Measurements from ENCODE around the gene RABGAP1L.

DNA sequence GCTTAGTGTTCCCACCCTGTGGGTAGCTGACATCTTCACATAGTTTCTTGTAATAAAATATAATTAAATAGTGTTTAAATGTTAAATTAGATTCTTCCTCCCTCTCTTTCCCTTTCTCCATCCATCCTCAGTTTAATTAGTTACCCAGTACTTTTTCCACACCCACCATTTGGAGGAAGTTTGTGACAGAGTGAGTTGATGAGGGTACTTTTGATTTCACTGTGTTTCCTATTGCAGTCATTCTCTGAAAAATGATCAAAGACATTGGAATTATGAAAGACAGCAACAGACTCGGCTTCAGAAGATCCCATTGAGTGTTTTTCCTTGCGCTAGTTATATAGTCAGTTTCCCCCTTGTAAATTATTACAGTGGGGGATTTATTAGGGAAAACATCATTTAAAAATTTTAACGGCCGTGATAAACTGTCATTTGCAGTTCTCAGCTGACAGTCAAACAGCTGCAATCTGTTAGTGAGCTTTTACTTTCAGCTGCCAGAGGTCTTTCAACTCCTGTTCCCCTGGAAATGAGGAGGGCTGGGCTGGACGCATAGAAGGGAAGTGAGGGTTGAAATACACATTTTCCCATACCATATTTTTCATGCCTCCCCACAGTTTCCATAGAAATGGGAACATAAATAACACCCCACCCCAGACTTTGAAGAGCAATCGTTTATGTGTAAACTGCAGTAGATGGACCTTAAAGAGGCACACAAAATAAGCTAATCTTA is 779.1 kb downstream of the RABGAP1L start:
- TF ChIP-seq POLR2AphosphoS5 (IDR thresholded peaks at IDR 0.05; ENCODE audit: low read depth, low read length) (no peak), EGR1 (IDR thresholded peaks at IDR 0.05; ENCODE audit: low read depth) (no peak), ZBTB33 (IDR thresholded peaks at IDR 0.05; ENCODE audit: extremely low read depth, insufficient replicate concordance, low read length) (no peak), ZNF274 (IDR thresholded peaks at IDR 0.05; ENCODE audit: low read depth, low read length) (no peak), EZH2phosphoT487 (IDR thresholded peaks at IDR 0.05; ENCODE audit: borderline replicate concordance) (no peak), MAX (IDR thresholded peaks at IDR 0.05) (no peak), POLR2A (IDR thresholded peaks at IDR 0.05; ENCODE audit: borderline replicate concordance, extremely low read depth, insufficient read depth, insufficient read length) (no peak), EZH2 (IDR thresholded peaks at IDR 0.05) (no peak)
- TF ChIP-seq, protein P1, sequence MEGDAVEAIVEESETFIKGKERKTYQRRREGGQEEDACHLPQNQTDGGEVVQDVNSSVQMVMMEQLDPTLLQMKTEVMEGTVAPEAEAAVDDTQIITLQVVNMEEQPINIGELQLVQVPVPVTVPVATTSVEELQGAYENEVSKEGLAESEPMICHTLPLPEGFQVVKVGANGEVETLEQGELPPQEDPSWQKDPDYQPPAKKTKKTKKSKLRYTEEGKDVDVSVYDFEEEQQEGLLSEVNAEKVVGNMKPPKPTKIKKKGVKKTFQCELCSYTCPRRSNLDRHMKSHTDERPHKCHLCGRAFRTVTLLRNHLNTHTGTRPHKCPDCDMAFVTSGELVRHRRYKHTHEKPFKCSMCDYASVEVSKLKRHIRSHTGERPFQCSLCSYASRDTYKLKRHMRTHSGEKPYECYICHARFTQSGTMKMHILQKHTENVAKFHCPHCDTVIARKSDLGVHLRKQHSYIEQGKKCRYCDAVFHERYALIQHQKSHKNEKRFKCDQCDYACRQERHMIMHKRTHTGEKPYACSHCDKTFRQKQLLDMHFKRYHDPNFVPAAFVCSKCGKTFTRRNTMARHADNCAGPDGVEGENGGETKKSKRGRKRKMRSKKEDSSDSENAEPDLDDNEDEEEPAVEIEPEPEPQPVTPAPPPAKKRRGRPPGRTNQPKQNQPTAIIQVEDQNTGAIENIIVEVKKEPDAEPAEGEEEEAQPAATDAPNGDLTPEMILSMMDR (IDR thresholded peaks at IDR 0.05 in 2 of 3, conservative IDR thresholded peaks at IDR 0.05 in 1 of 3; ENCODE audit: borderline replicate concordance in 1 of 3, insufficient read depth in 1 of 3, low read depth in 2 of 3, low read length in 2 of 3) = no peak

All from HCT116 (cell line).